KMS-11 (cell line): ENCODE data around the gene GTPBP8.

ENCODE experiments used
- H2AFZ ChIP-seq: fragments of 200-600 bp; sonication (generic); 2 replicates; pipeline ENCODE4 v1.6.1; 2016; ENCODE audit warnings: antibody characterized with exemption, mixed run types, low read depth
- H3K27ac ChIP-seq: fragments of 200-600 bp; sonication (generic); 2 replicates; pipeline ENCODE4 v1.6.1; 2016; ENCODE audit warnings: mild to moderate bottlenecking, mixed run types
- H3K27me3 ChIP-seq: fragments of 200-600 bp; sonication (generic); 2 replicates; pipeline ENCODE4 v1.6.1; 2017; ENCODE audit warnings: mild to moderate bottlenecking, low read depth, mixed run types, moderate library complexity; ENCODE audit not compliant: insufficient read depth
- H3K36me3 ChIP-seq: fragments of 200-600 bp; sonication (generic); 2 replicates; pipeline ENCODE4 v1.6.1; 2017; ENCODE audit warnings: mild to moderate bottlenecking, mixed run types; ENCODE audit not compliant: insufficient read depth
- H3K4me1 ChIP-seq: fragments of 200-600 bp; sonication (generic); 2 replicates; pipeline ENCODE4 v1.6.1; 2016; ENCODE audit warnings: mild to moderate bottlenecking, low read depth, mixed run types; ENCODE audit not compliant: poor library complexity, severe bottlenecking
- H3K4me2 ChIP-seq: fragments of 200-600 bp; sonication (generic); 2 replicates; pipeline ENCODE4 v1.7.0; 2016; ENCODE audit warnings: mild to moderate bottlenecking, mixed run types
- H3K4me3 ChIP-seq: fragments of 200-600 bp; sonication (generic); IDR thresholded peaks from 2 replicates; pipeline ENCODE4 v1.6.1; 2017; ENCODE audit warnings: low read depth, low read length, mixed read lengths; ENCODE audit not compliant: insufficient read depth
- H3K79me2 ChIP-seq: fragments of 200-600 bp; sonication (generic); 2 replicates; pipeline ENCODE4 v1.6.1; 2016; ENCODE audit warnings: low read depth, mixed run types; ENCODE audit not compliant: insufficient read depth
- H3K9ac ChIP-seq: fragments of 200-600 bp; sonication (generic); 2 replicates; pipeline ENCODE4 v1.6.1; 2016; ENCODE audit warnings: mild to moderate bottlenecking, mixed run types
- H4K20me1 ChIP-seq: fragments of 200-600 bp; sonication (generic); 2 replicates; pipeline ENCODE4 v1.6.1; 2016; ENCODE audit warnings: mild to moderate bottlenecking, mixed run types; ENCODE audit not compliant: insufficient read depth
- CTCF ChIP-seq: fragments of 200-600 bp; sonication (generic); conservative IDR thresholded peaks from 2 replicates; pipeline ENCODE4 v1.6.1; 2017; ENCODE audit warnings: low read depth, mild to moderate bottlenecking, antibody characterized with exemption, low read length, moderate library complexity, mixed read lengths

GTPBP8 gene

GRCh38 chr3:113005611-113006010 lies 14.8 kb downstream of the GTPBP8 start:
- no peak for TF ChIP-seq CTCF
- H3K36me3 ChIP-seq: peaks cover 6% of the 10 kb centered on the region; the same call in 1 of the 2 replicates
- no peak overlapping the region for H2AFZ ChIP-seq

GRCh38 chr3:113006359-113007056 lies 15.7 kb downstream of the GTPBP8 start:
- H3K4me1 ChIP-seq: peaks cover 37% of the 10 kb centered on the region
- H4K20me1 ChIP-seq: no peaks in the 10 kb centered on the region
- H3K36me3 ChIP-seq: peaks cover 5% of the 10 kb centered on the region; the same call in 1 of the 2 replicates
- H3K27ac ChIP-seq: peak overlapping the region; percentile 60
- H3K4me2 ChIP-seq: peak overlapping the region; percentile 75
- TF ChIP-seq CTCF: no peak
- no peak overlapping the region for H2AFZ ChIP-seq
- H3K27me3 ChIP-seq: no peaks in the 10 kb centered on the region
- peak overlapping the region; percentile 29; the same call in 1 of the 2 replicates for H3K9ac ChIP-seq
- H3K79me2 ChIP-seq: no peaks in the 10 kb centered on the region
- H3K4me3 ChIP-seq: no peak overlapping the region

More at GRCh38 chr3:113005611-113006010, 14.8 kb downstream of the GTPBP8 start:
- peak overlapping the region; percentile 75 for H3K4me2 ChIP-seq
- H3K27me3 ChIP-seq: no peaks in the 10 kb centered on the region
- H3K27ac ChIP-seq: peak overlapping the region; percentile 60
- peak overlapping the region; percentile 29; the same call in 1 of the 2 replicates for H3K9ac ChIP-seq
- H3K4me3 ChIP-seq: no peak overlapping the region
- H3K4me1 ChIP-seq: peaks cover 37% of the 10 kb centered on the region
- H4K20me1 ChIP-seq: no peaks in the 10 kb centered on the region
- no peaks in the 10 kb centered on the region for H3K79me2 ChIP-seq

- H3K36me3 ChIP-seq: peaks cover 5% of the 10 kb centered on the region; the same call in 1 of the 2 replicates
- no peak for TF ChIP-seq CTCF
- no peak overlapping the region for H3K27ac ChIP-seq
- H2AFZ ChIP-seq: no peak overlapping the region
- H3K4me2 ChIP-seq: no peak overlapping the region
- 0 out of 2 replicates have a peak, but pooled peaks cover 4% of the 10 kb centered on the region for H3K79me2 ChIP-seq
- H3K27me3 ChIP-seq: no peaks in the 10 kb centered on the region
- 0 out of 2 replicates have a peak, but pooled peaks cover 3% of the 10 kb centered on the region for H4K20me1 ChIP-seq
- H3K9ac ChIP-seq: no peak overlapping the region
- peaks cover 37% of the 10 kb centered on the region for H3K4me1 ChIP-seq
- H3K4me3 ChIP-seq: no peak overlapping the region
These were observed 17.3 kb downstream of the GTPBP8 start for GRCh38 chr3:113008117-113008516.

GRCh38 chr3:113013593-113013992 lies 22.8 kb downstream of the GTPBP8 start:
- no peak overlapping the region for H3K9ac ChIP-seq
- H3K4me2 ChIP-seq: no peak overlapping the region
- TF ChIP-seq CTCF: no peak
- no peak overlapping the region for H3K4me3 ChIP-seq
- H3K27ac ChIP-seq: no peak overlapping the region
- no peak overlapping the region for H2AFZ ChIP-seq
- H4K20me1 ChIP-seq: 0 out of 2 replicates have a peak, but pooled peaks cover 3% of the 10 kb centered on the region
- H3K4me1 ChIP-seq: peaks cover 9% of the 10 kb centered on the region
- H3K79me2 ChIP-seq: peaks cover 41% of the 10 kb centered on the region
- H3K36me3 ChIP-seq: peaks cover 13% of the 10 kb centered on the region; the same call in 1 of the 2 replicates
- H3K27me3 ChIP-seq: no peaks in the 10 kb centered on the region
